HEK293T (cell line): ENCODE results near the gene NUP35.

ENCODE experiments used
- FOXA1 ChIP-seq: fragments of 450-650 bp; IDR thresholded peaks from 2 replicates; pipeline ENCODE4 v1.6.1; 2016; ENCODE audit warnings: mild to moderate bottlenecking
- FOXM1 ChIP-seq: fragments of 450-650 bp; IDR thresholded peaks from 2 replicates; pipeline ENCODE4 v1.6.1; 2017; ENCODE audit warnings: mild to moderate bottlenecking, borderline replicate concordance
- SUZ12 ChIP-seq: fragments of 450-650 bp; IDR thresholded peaks from 2 replicates; pipeline ENCODE4 v1.6.1; 2016; ENCODE audit warnings: mild to moderate bottlenecking
- TF ChIP-seq, protein P1 (sequence below): fragments of 450-650 bp; IDR thresholded peaks from 2 replicates; pipeline ENCODE4 v1.6.1; 2016

DNA sequence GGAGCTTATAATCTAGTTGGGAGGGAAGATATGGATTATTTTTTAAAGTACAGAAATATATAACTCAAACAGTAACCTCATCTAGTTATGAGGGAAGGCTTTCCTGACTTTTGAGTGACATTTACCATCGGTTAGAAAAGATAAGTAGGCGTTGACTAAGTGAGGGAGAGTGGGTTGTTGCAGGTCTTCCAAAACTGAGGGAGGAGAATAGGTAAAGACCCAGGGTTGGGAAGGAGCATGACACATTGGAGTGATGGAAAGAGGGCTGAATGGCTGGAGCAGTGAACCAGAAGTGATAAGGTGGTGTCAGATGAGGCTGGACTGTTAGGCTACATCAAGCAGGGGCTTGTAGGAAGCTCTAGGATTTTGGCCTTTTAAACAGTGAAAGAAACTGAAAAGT lies 10.6 kb upstream of the NUP35 start:
- TF ChIP-seq, protein P1, sequence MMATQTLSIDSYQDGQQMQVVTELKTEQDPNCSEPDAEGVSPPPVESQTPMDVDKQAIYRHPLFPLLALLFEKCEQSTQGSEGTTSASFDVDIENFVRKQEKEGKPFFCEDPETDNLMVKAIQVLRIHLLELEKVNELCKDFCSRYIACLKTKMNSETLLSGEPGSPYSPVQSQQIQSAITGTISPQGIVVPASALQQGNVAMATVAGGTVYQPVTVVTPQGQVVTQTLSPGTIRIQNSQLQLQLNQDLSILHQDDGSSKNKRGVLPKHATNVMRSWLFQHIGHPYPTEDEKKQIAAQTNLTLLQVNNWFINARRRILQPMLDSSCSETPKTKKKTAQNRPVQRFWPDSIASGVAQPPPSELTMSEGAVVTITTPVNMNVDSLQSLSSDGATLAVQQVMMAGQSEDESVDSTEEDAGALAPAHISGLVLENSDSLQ, result no peak
- TF ChIP-seq SUZ12 (no peak), FOXA1 (no peak), FOXM1 (no peak)
